Measurements from ENCODE around the gene PARP8. TPM values are rescaled to one million over a fixed set of nuclear protein-coding genes. Genes with fewer than 3 reads are reported as not detected.
A peak's percentile ranks its signal among the peaks of the same experiment; 100 is the strongest.

The PARP8 gene
- total RNA-seq, 2 experiments from 2014 or later: 42.9 to 48.3 TPM

- Mint-ChIP-seq H3K4me3 (no peak overlapping the region), H3K27ac (peak overlapping the region; percentile 86), H3K27me3 (no peaks in the 10 kb centered on the region), H3K36me3 (ENCODE audit: low read depth) (peaks cover 23% of the 10 kb centered on the region), H3K4me1 (ENCODE audit: low read depth) (peaks cover 57% of the 10 kb centered on the region), H3K9me3 (no peaks in the 10 kb centered on the region)
- CTCF ChIA-PET: no interaction called here
- TF ChIP-seq CTCF (IDR thresholded peaks at IDR 0.05): no peak
- POLR2A ChIA-PET: no interaction called here
- intact Hi-C loops (cut with micrococcal nuclease): loop anchor here (5.0 to 10.0 kb wide), 3 partner anchors 38 to 315 kb away; partner anchors contain the start of gene PARP8
- no peak for ATAC-seq
- DNase-seq: no peak
Observed at GRCh38 chr5:50749873-50750272, 83.4 kb downstream of the PARP8 start.

- H3K27me3 Mint-ChIP-seq: no peaks in the 10 kb centered on the region
- peak; percentile 86 for ATAC-seq
- TF ChIP-seq CTCF (IDR thresholded peaks at IDR 0.05): peak; percentile 88
- peak; percentile 53 for DNase-seq
- ChIA-PET POLR2A (interaction anchor here (0.6 to 1.4 kb wide), 2 partner anchors 85 to 310 kb away, joined by 3 to 4 read pairs; partner anchors contain the start of genes EMB and PARP8), CTCF (interaction anchor here (0.6 to 1.6 kb wide), 6 partner anchors 12 to 165 kb away, joined by 3 to 4 read pairs (median 4); no protein-coding TSS in a partner anchor)
- no peak overlapping the region for H3K4me3 Mint-ChIP-seq
- H3K4me1 Mint-ChIP-seq (ENCODE audit: low read depth): peaks cover 49% of the 10 kb centered on the region
- H3K27ac Mint-ChIP-seq: peak overlapping the region; percentile 81
- H3K36me3 Mint-ChIP-seq (ENCODE audit: low read depth): peaks cover 26% of the 10 kb centered on the region
- peaks cover 2% of the 10 kb centered on the region for H3K9me3 Mint-ChIP-seq
- intact Hi-C loops (cut with micrococcal nuclease): no loop called here
Observed at GRCh38 chr5:50751064-50751657, 84.7 kb downstream of the PARP8 start.

DNA sequence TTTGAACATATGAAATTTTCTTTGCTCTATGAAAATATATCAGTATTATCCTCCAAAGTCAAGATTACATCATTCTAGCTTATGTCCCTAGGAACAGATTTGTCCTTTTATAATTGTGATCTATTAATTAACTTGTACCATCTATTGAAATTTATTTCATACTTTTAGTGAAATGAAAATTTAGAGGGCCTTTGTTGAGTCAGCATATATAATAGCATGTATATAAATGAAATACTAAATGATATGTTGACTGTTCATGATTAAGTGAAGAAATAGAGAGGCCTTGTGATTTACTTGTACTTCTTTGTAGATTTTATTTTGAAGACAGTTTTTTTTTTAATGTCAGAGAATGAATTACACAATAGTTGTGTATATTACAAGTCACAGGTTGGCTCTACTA is 86.4 kb downstream of the PARP8 start:
- no peak for DNase-seq
- H3K27me3 Mint-ChIP-seq: no peaks in the 10 kb centered on the region
- intact Hi-C loops (cut with micrococcal nuclease): no loop called here
- no peak for ATAC-seq
- ChIA-PET POLR2A (no interaction called here), CTCF (interaction anchor here (1.6 kb wide), 1 partner anchor 27 kb away, joined by 3 read pairs; no protein-coding TSS in a partner anchor)
- TF ChIP-seq CTCF (IDR thresholded peaks at IDR 0.05): no peak
- no peak overlapping the region for H3K4me3 Mint-ChIP-seq
- no peak overlapping the region for H3K27ac Mint-ChIP-seq
- peaks cover 29% of the 10 kb centered on the region for H3K36me3 Mint-ChIP-seq (ENCODE audit: low read depth)
- peaks cover 43% of the 10 kb centered on the region for H3K4me1 Mint-ChIP-seq (ENCODE audit: low read depth)
- H3K9me3 Mint-ChIP-seq: peaks cover 2% of the 10 kb centered on the region

DNA sequence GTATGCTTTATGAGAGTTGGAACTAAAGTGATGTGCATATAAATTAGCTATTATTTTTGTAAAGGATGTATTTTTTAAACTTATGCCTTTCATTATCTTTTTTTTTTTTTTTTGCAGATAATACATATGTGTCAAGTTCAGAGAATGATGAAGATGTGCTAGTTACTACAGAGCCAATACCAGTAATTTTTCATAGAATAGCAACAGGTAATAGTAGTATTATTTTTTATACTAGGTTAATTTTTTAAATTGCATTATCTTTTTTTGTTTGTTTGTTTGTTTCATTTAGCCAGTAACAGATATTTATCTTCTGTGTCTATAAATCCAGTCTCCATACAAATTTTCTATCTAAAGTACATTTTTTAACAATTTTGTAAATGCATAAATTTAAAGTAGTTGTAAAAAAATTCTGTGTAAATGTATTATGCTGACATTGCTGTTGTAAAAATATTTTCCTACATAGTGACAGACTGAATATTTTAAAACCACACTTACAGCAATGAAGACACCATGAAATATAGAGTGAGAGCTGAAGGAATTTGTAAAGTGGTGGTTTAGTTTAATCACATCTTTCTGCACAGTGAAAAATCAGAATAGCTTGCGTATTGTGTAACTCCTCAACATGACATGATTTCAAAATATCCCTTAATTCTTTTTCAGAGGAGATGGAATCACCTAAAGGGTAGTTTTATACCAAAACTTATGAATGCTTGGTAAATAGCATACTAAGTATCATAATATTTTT is 93.3 kb downstream of the PARP8 start:
- CTCF ChIA-PET: no interaction called here
- no peaks in the 10 kb centered on the region for H3K27me3 Mint-ChIP-seq
- intact Hi-C loops (cut with micrococcal nuclease): no loop called here
- POLR2A ChIA-PET: no interaction called here
- DNase-seq: no peak
- no peak for ATAC-seq
- H3K4me3 Mint-ChIP-seq: no peak overlapping the region
- H3K27ac Mint-ChIP-seq: no peak overlapping the region
- TF ChIP-seq CTCF (IDR thresholded peaks at IDR 0.05): no peak
- H3K36me3 Mint-ChIP-seq (ENCODE audit: low read depth): peaks cover 31% of the 10 kb centered on the region
- peaks cover 17% of the 10 kb centered on the region for H3K4me1 Mint-ChIP-seq (ENCODE audit: low read depth)
- peaks cover 2% of the 10 kb centered on the region for H3K9me3 Mint-ChIP-seq

- Mint-ChIP-seq H3K27me3 (no peaks in the 10 kb centered on the region), H3K36me3 (ENCODE audit: low read depth) (peaks cover 24% of the 10 kb centered on the region), H3K9me3 (no peaks in the 10 kb centered on the region), H3K4me1 (ENCODE audit: low read depth) (peaks cover 38% of the 10 kb centered on the region), H3K27ac (no peak overlapping the region), H3K4me3 (no peak overlapping the region)
- POLR2A ChIA-PET: no interaction called here
- ATAC-seq (no peak), DNase-seq (no peak)
- no peak for TF ChIP-seq CTCF (IDR thresholded peaks at IDR 0.05)
- intact Hi-C loops (cut with micrococcal nuclease): no loop called here
- CTCF ChIA-PET: interaction anchor here (1.5 kb wide), 1 partner anchor 12 kb away, joined by 4 read pairs; no protein-coding TSS in a partner anchor
Observed at GRCh38 chr5:50763351-50763750, 96.9 kb downstream of the PARP8 start.
